ENCODE data around the gene CRYBA1.

CRYBA1 gene

DNA sequence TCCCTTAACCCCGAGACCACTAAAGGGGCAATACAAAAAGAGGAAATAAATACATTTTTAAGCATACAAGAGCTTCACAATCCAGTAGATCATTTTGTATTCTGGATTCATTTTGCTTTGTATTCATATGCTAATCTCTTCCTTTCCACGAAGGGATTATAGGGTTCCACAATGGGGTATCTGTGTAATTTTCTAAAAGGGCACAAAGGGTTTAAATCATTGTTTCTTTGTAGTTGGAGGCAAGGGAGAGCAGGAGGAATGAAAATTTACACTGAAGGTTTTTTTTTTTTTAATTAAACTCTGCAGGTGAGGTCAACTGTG is 47.9 kb downstream of the CRYBA1 start:
- DNase-seq (ENCODE audit: low read depth in 1 of 2, low spot score in 1 of 2): no peak
- H3K4me3 ChIP-seq (replicated peaks; ENCODE audit: insufficient read depth, low read length): peak overlapping the region; percentile 42
- TF ChIP-seq SPI1 (IDR thresholded peaks at IDR 0.05; ENCODE audit: borderline replicate concordance, low read depth) (no peak), GABPA (IDR thresholded peaks at IDR 0.05; ENCODE audit: low read depth) (no peak)
- H3K27ac ChIP-seq (replicated peaks): peak overlapping the region; percentile 95
- H3K27me3 ChIP-seq (ENCODE audit: insufficient read depth, poor library complexity, severe bottlenecking): no peaks in the 10 kb centered on the region

DNA sequence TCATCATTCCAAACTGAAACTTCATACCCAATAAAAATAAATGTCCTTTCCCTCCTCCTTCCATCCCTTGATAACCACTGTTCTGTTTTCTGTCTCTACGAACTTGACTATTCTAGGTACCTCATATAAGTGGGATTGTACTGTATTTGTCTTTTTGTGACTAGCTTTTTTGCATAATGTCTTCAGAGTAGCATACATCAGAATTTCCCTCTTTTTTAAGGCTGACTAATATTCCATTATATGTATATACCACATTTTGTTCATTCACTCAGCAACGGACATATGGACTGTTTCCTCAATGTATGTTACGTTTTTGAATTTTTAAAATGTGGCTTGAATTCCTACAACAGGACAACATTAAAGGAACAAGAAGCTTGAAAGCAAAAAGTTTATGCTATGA is 48.8 kb downstream of the CRYBA1 start:
- no peaks in the 10 kb centered on the region for H3K27me3 ChIP-seq (ENCODE audit: insufficient read depth, poor library complexity, severe bottlenecking)
- peak overlapping the region; percentile 95 for H3K27ac ChIP-seq (replicated peaks)
- TF ChIP-seq POLR2AphosphoS5 (IDR thresholded peaks at IDR 0.05; ENCODE audit: low read depth) (no peak), GABPA (IDR thresholded peaks at IDR 0.05; ENCODE audit: low read depth) (no peak), SPI1 (IDR thresholded peaks at IDR 0.05; ENCODE audit: borderline replicate concordance, low read depth) (no peak)
- TF ChIP-seq, protein P1, sequence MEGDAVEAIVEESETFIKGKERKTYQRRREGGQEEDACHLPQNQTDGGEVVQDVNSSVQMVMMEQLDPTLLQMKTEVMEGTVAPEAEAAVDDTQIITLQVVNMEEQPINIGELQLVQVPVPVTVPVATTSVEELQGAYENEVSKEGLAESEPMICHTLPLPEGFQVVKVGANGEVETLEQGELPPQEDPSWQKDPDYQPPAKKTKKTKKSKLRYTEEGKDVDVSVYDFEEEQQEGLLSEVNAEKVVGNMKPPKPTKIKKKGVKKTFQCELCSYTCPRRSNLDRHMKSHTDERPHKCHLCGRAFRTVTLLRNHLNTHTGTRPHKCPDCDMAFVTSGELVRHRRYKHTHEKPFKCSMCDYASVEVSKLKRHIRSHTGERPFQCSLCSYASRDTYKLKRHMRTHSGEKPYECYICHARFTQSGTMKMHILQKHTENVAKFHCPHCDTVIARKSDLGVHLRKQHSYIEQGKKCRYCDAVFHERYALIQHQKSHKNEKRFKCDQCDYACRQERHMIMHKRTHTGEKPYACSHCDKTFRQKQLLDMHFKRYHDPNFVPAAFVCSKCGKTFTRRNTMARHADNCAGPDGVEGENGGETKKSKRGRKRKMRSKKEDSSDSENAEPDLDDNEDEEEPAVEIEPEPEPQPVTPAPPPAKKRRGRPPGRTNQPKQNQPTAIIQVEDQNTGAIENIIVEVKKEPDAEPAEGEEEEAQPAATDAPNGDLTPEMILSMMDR (IDR thresholded peaks at IDR 0.05; ENCODE audit: insufficient read depth, low read length): no peak
- TF ChIP-seq, protein P2, sequence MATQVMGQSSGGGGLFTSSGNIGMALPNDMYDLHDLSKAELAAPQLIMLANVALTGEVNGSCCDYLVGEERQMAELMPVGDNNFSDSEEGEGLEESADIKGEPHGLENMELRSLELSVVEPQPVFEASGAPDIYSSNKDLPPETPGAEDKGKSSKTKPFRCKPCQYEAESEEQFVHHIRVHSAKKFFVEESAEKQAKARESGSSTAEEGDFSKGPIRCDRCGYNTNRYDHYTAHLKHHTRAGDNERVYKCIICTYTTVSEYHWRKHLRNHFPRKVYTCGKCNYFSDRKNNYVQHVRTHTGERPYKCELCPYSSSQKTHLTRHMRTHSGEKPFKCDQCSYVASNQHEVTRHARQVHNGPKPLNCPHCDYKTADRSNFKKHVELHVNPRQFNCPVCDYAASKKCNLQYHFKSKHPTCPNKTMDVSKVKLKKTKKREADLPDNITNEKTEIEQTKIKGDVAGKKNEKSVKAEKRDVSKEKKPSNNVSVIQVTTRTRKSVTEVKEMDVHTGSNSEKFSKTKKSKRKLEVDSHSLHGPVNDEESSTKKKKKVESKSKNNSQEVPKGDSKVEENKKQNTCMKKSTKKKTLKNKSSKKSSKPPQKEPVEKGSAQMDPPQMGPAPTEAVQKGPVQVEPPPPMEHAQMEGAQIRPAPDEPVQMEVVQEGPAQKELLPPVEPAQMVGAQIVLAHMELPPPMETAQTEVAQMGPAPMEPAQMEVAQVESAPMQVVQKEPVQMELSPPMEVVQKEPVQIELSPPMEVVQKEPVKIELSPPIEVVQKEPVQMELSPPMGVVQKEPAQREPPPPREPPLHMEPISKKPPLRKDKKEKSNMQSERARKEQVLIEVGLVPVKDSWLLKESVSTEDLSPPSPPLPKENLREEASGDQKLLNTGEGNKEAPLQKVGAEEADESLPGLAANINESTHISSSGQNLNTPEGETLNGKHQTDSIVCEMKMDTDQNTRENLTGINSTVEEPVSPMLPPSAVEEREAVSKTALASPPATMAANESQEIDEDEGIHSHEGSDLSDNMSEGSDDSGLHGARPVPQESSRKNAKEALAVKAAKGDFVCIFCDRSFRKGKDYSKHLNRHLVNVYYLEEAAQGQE (IDR thresholded peaks at IDR 0.05; ENCODE audit: insufficient replicate concordance, low read depth): no peak
- H3K4me3 ChIP-seq (replicated peaks; ENCODE audit: insufficient read depth, low read length): no peak overlapping the region
- no peak for DNase-seq (ENCODE audit: low read depth in 1 of 2, low spot score in 1 of 2)

DNA sequence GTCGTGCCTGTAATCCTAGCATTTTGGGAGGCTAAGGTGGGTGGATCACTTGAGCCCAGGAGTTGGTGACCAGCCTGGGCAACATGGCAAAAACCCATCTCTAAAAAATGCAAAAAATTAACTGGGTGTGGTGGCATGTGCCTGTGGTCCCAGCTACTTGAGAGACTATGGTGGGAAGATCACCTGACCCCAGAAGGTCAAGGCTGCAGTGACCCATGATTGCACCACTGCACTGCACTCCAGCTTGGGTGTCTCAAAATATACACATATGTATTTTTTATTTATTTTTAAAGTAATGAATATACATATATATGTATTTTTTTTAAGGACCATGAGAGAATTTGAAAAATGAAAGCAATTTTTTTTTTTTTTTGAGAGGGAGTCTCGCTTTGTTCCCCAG is 52.4 kb downstream of the CRYBA1 start:
- Histone ChIP-seq H3K27me3 (ENCODE audit: insufficient read depth, poor library complexity, severe bottlenecking) (no peaks in the 10 kb centered on the region), H3K27ac (replicated peaks) (no peak overlapping the region), H3K4me3 (replicated peaks; ENCODE audit: insufficient read depth, low read length) (no peak overlapping the region)
- no peak for DNase-seq (ENCODE audit: low read depth in 1 of 2, low spot score in 1 of 2)
- TF ChIP-seq, protein P2 (IDR thresholded peaks at IDR 0.05; ENCODE audit: insufficient replicate concordance, low read depth): no peak
- TF ChIP-seq GABPA (IDR thresholded peaks at IDR 0.05; ENCODE audit: low read depth) (no peak), POLR2AphosphoS5 (IDR thresholded peaks at IDR 0.05; ENCODE audit: low read depth) (no peak), SPI1 (IDR thresholded peaks at IDR 0.05; ENCODE audit: borderline replicate concordance, low read depth) (no peak)
- TF ChIP-seq, protein P1 (IDR thresholded peaks at IDR 0.05; ENCODE audit: insufficient read depth, low read length): no peak

DNA sequence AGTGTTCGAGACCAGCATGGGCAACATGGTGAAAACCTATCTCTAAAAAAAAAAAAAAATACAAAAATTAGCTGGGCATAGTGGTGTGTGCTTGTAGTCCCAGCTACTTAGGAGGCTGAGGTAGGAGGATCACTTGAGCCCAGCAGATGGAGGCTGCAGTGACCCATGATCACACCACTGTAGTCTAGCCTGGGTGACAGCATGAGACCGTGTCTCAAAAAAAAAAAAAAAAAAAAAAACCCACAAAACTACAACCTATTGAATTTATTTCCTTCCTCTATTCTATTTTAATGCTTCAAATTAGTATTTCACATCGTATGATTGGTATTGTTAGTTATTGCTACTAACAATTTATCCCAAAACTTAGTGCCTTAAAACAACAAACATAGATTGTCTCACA is 56.7 kb downstream of the CRYBA1 start:
- Histone ChIP-seq H3K4me3 (replicated peaks; ENCODE audit: insufficient read depth, low read length) (no peak overlapping the region), H3K27ac (replicated peaks) (no peak overlapping the region), H3K27me3 (ENCODE audit: insufficient read depth, poor library complexity, severe bottlenecking) (no peaks in the 10 kb centered on the region)
- TF ChIP-seq POLR2AphosphoS5 (IDR thresholded peaks at IDR 0.05; ENCODE audit: low read depth) (no peak), SPI1 (IDR thresholded peaks at IDR 0.05; ENCODE audit: borderline replicate concordance, low read depth) (no peak), GABPA (IDR thresholded peaks at IDR 0.05; ENCODE audit: low read depth) (no peak)
- TF ChIP-seq, protein P1 (IDR thresholded peaks at IDR 0.05; ENCODE audit: insufficient read depth, low read length): no peak
- TF ChIP-seq, protein P2 (IDR thresholded peaks at IDR 0.05; ENCODE audit: insufficient replicate concordance, low read depth): no peak
- no peak for DNase-seq (ENCODE audit: low read depth in 1 of 2, low spot score in 1 of 2)
